VCaP (cell line): ENCODE data around the gene EXOC7.
"Not testable (repeated sequence)": the region's sequence is repeated elsewhere in the genome, so short reads cannot be mapped to it uniquely, and the experiment has no call there.

Experiments
- H3K27ac ChIP-seq: fragments of 450-650 bp; 2 replicates; pipeline ENCODE4 v1.5.1; 2017
- TF ChIP-seq, protein P1 (sequence below): fragments of 450-650 bp; conservative IDR thresholded peaks from 2 replicates; pipeline ENCODE4 v1.5.1; 2017; ENCODE audit warnings: mild to moderate bottlenecking, moderate library complexity

EXOC7 gene

DNA sequence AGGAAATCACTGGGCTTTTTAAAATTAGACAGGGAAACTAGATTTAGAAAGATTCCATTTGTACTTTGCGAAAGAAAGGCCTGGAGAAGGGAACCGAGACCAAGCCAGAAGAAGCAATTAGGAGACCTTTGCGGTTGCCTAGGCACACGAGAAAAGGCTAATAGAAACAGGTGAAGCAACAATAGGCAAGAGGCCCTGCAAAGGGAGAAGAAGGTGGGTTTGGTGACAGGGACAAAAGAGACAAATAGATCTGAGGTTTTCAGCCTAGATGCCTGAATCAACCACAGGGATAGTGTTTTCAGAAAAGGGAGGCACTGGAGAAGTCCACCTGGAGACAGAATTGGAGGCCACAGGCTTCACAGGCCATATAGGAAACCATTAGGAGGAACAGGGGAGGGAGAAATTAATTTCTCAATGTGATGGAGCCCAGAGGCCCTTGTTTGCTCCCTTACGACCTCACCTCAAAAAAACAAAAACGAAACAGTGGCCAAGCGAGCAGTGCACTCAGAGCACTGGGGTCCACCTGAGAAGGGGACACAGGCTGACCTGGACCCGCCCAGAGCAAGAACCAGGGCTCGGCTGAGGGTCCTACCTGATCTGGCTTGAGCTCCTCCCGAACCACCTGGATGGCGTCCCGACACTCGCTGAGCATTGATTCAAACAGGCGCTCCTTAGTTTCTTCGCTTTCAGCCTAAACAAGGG, 53.6 kb downstream of the EXOC7 start:
- TF ChIP-seq, protein P1, sequence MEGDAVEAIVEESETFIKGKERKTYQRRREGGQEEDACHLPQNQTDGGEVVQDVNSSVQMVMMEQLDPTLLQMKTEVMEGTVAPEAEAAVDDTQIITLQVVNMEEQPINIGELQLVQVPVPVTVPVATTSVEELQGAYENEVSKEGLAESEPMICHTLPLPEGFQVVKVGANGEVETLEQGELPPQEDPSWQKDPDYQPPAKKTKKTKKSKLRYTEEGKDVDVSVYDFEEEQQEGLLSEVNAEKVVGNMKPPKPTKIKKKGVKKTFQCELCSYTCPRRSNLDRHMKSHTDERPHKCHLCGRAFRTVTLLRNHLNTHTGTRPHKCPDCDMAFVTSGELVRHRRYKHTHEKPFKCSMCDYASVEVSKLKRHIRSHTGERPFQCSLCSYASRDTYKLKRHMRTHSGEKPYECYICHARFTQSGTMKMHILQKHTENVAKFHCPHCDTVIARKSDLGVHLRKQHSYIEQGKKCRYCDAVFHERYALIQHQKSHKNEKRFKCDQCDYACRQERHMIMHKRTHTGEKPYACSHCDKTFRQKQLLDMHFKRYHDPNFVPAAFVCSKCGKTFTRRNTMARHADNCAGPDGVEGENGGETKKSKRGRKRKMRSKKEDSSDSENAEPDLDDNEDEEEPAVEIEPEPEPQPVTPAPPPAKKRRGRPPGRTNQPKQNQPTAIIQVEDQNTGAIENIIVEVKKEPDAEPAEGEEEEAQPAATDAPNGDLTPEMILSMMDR: no peak
- H3K27ac ChIP-seq: peak overlapping the region; percentile 74

DNA sequence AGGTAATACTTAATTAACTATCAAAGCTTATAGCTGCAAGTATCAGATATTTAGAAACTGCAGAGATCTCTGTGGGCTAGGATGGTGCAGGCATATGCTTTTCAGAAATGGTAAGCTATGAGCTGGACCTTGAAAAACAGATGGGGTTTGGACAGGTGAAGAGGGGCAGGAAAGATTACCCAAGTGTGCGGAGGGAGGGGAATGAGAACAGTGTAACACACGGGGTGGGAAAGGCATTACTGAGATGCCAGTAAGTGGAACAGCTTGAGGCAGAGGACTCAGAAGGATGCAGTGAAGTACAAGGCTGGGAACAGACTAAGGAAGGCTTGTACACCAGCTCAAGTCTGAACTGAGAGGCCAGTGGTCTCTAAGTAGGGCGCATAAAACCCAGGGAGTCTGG, 54.3 kb downstream of the EXOC7 start:
- peak overlapping the region; percentile 74 for H3K27ac ChIP-seq

DNA sequence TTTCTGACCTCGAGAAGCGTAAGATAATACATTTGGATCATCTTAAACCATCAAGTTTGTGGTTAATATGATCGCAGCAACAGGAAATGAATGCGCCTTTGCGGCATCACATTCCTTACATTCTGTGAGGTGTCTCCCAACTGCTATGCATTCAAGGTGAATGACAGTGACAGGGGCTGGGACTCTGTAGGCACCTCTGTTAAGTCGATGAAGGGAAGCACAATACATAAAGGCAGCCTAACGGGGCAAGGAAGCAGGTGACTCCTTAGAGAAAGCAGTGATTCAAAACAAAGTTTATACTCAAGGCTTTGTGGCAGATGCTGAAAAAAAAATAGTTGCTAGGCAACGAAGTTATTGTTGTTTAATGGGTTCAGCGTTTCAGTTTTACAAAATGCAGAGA, 54.9 kb downstream of the EXOC7 start:
- TF ChIP-seq, protein P1: no peak
- H3K27ac ChIP-seq: no peak overlapping the region

More for the DNA sequence above, 54.3 kb downstream of the EXOC7 start:
- TF ChIP-seq, protein P1: no peak

DNA sequence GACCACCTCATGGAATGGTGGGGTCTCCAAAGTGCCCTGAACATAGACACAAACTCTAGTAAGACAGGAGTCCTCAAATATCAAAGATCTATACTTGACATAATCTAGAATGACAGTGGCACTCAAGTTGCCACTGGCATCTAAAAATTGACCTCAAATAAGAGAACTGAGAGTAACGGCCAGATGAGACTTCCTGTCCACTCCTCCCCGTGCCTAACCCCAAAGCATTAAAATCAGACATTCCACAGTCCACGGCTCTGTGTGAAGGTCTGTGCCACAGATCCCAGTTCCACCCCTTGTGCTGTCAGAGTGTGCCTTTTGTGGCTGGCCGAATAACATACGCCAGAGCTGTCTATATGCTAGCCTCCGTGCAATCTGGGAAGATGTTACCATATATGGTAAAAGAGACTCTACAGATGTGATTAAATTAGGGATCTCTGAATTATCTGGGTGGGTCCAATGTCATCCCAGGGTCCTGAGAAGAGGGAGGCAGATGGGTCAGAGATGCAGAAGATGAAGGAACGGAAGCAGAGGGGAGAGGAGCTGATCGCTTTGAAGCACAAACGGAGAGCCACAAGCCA, 55.5 kb downstream of the EXOC7 start:
- TF ChIP-seq, protein P1: no peak
- no peak overlapping the region for H3K27ac ChIP-seq

DNA sequence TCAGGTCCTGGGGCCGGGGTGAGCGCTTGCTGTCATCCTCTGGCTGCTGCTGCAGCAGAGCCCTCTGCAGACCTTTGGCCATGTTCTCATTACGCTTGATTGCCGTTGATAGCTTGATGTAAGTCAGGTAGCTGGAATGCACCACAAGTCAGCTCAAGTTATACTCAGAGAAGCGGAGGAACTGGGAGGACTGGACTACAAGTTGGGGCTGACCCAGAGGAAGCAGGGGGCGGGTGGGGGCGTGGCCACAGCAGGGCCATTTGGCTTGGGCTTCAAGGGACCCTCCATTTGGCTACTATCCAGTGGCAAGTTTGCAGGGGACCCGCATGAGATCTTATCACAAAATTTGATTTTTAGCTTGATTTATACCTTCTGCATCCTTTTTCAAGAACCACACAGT, 57.5 kb downstream of the EXOC7 start:
- H3K27ac ChIP-seq: no peak overlapping the region
- TF ChIP-seq, protein P1: no peak

DNA sequence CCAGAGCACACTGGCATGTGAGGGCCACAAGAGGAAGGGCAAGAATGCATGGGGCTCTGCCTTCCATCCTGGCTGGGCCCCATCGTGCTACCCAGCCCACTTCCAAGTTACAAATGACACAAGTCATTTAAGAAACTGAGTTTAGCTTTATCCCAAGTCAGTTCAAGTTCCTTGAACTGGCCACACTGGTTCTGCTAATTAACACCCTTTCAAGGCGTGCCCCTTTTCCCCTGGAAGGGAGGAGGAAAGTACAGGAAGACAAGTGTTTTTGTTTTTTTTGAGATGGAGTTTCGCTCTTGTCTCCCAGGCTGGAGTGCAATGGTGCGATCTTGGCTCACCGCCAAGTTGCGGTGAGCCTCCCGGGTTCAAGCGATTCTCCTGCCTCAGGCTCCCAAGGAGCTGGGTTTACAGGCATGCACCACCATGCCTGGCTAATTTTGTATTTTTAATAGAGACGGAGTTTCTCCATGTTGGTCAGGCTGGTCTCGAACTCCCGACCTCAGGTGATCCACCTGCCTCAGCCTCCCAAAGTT, 59.0 kb downstream of the EXOC7 start:
- H3K27ac ChIP-seq: not testable (repeated sequence)

DNA sequence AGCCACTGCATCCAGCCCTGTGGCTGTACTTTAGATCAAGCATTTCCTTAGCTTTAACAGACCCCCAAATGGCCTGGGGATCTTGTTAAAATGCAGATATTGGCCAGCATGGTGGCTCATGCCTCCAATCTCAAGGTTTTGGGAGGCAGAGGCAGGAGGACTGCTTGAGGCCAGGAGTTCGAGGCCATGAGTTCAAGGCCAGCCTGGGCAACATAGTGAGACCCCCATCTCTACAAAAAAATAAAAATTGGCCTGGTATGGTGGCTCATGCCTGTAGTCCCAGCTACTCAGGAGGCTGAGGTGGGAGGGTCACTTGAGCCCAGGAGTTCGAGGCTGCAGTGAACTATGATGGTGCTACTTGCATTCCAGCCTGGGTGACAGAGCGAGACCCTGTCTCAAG, 60.7 kb downstream of the EXOC7 start:
- not testable (repeated sequence) for H3K27ac ChIP-seq

DNA sequence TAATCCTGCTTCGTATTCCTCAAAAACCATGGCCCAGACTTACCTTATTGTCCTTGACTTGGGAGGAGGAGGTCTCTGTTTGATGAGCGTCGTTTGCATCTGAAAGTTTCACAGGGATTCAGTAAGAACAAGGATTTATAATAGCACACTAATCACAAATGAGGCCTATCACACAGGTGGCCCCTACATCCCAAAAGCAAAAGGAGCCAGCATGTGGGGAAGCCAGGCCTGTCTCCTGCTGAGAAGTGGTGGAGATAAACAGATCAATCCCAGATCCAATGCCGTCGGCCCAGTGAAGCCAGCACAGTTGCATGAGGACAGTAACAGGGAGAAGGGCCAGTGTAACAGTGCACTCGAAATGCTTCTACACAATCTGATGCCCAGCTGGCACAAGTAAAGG, 63.2 kb downstream of the EXOC7 start:
- TF ChIP-seq, protein P1: no peak
- no peak overlapping the region for H3K27ac ChIP-seq
